CD1c-positive myeloid dendritic cell (primary cell): Measurements from ENCODE around the gene TRAPPC6A.

Source experiments
- DNase-seq: peaks from one replicate; pipeline ENCODE4 v3.0.0-alpha.2; 2016; ENCODE audit errors: extremely low spot score

The TRAPPC6A gene

GRCh38 chr19:45149129-45149528, 28.9 kb downstream of the TRAPPC6A start:
- DNase-seq, result no peak

GRCh38 chr19:45147835-45148676, 30.0 kb downstream of the TRAPPC6A start:
- DNase-seq, result no peak

- DNase-seq, result no peak
These were observed 31.3 kb downstream of the TRAPPC6A start for GRCh38 chr19:45146741-45147205.

GRCh38 chr19:45146251-45146650, 31.8 kb downstream of the TRAPPC6A start:
- no peak for DNase-seq

GRCh38 chr19:45145270-45146189, 32.5 kb downstream of the TRAPPC6A start:
- DNase-seq, result no peak

GRCh38 chr19:45144431-45145269, 33.4 kb downstream of the TRAPPC6A start:
- DNase-seq, result no peak

- DNase-seq, result no peak
These were observed 35.3 kb downstream of the TRAPPC6A start for GRCh38 chr19:45142726-45143110.

- DNase-seq, result no peak
These were observed 35.9 kb downstream of the TRAPPC6A start for GRCh38 chr19:45142016-45142725.

GRCh38 chr19:45141203-45141900, 36.7 kb downstream of the TRAPPC6A start:
- no peak for DNase-seq

GRCh38 chr19:45140533-45140932, 37.5 kb downstream of the TRAPPC6A start:
- DNase-seq, result no peak

- DNase-seq, result no peak
These were observed 37.9 kb downstream of the TRAPPC6A start for GRCh38 chr19:45140144-45140503.

- no peak for DNase-seq
These were observed 38.5 kb downstream of the TRAPPC6A start for GRCh38 chr19:45139286-45140143.

- DNase-seq, result no peak
These were observed 39.7 kb downstream of the TRAPPC6A start for GRCh38 chr19:45138303-45138751.

- DNase-seq, result no peak
These were observed 40.8 kb downstream of the TRAPPC6A start for GRCh38 chr19:45137179-45137761.

GRCh38 chr19:45136507-45137178, 41.4 kb downstream of the TRAPPC6A start:
- no peak for DNase-seq

GRCh38 chr19:45135176-45135885, 42.7 kb downstream of the TRAPPC6A start:
- DNase-seq, result no peak

- DNase-seq, result no peak
These were observed 44.4 kb downstream of the TRAPPC6A start for GRCh38 chr19:45133661-45134060.
